Ishikawa (cell line): ENCODE measurements around the gene CFAP20DC.

Experiments used
- CEBPB ChIP-seq: IDR thresholded peaks from 2 replicates; pipeline ENCODE4 v1.6.1; 2012
- EGR1 ChIP-seq: IDR thresholded peaks from 2 replicates; pipeline ENCODE4 v1.6.1; 2012
- FOXM1 ChIP-seq: IDR thresholded peaks from 2 replicates; pipeline ENCODE4 v1.6.1; 2012; ENCODE audit warnings: low read depth, borderline replicate concordance
- MAX ChIP-seq: IDR thresholded peaks from 2 replicates; pipeline ENCODE4 v1.6.1; 2012
- NFIC ChIP-seq: IDR thresholded peaks from 2 replicates; pipeline ENCODE4 v1.6.1; 2012
- REST ChIP-seq: IDR thresholded peaks from 2 replicates; pipeline ENCODE4 v1.6.1; 2012; ENCODE audit warnings: low read depth, mild to moderate bottlenecking
- TCF12 ChIP-seq: IDR thresholded peaks from 2 replicates; pipeline ENCODE4 v1.6.1; 2012; ENCODE audit warnings: low read depth
- TF ChIP-seq, protein P1 (sequence below): IDR thresholded peaks from 2 replicates; pipeline ENCODE4 v1.6.1; 2012

GRCh38 chr3:58692484-58692883 is 357.3 kb downstream of the CFAP20DC start:
- no peak for TF ChIP-seq TCF12
- TF ChIP-seq EGR1: no peak
- TF ChIP-seq FOXM1: no peak
- no peak for TF ChIP-seq CEBPB
- no peak for TF ChIP-seq MAX
- no peak for TF ChIP-seq NFIC
- TF ChIP-seq, protein P1, sequence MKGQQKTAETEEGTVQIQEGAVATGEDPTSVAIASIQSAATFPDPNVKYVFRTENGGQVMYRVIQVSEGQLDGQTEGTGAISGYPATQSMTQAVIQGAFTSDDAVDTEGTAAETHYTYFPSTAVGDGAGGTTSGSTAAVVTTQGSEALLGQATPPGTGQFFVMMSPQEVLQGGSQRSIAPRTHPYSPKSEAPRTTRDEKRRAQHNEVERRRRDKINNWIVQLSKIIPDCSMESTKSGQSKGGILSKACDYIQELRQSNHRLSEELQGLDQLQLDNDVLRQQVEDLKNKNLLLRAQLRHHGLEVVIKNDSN: no peak
- no peak for TF ChIP-seq REST
